HCT116 (cell line): ENCODE measurements around the gene PYDC2. TPM values are rescaled to one million over a fixed set of nuclear protein-coding genes. Genes with fewer than 3 reads are reported as not detected.

Source experiments
- ATAC-seq: fragments of 200-7000 bp; cut with Tn5 transposase; 2 replicates; pipeline ENCODE4 v1.9.1; 2020; ENCODE audit warnings: mild to moderate bottlenecking, moderate library complexity
- BruUV-seq: library from RNA; stranded (reverse); fragments of 400-500 nt; replicated peaks from 2 replicates; lab custom pipeline; 2021; lab: Mats Ljungman, UMichigan
- CTCF ChIA-PET: fragments of 300-600 bp; sonication (Branson Sonifier 250); formaldehyde crosslinking; loops from one replicate; lab custom pipeline; 2021; ENCODE audit warnings: antibody characterized with exemption; lab: Charles Lee
- POLR2A ChIA-PET: fragments of 300-600, 350-600 bp; sonication (Branson Sonifier 250); formaldehyde crosslinking; loops from one replicate; lab custom pipeline; 2021; ENCODE audit warnings: antibody characterized with exemption; lab: Charles Lee
- RAD21 ChIA-PET, 2 experiments: fragments of 300-600 bp; sonication (Branson Sonifier 250); formaldehyde crosslinking; loops; one replicate each; lab custom pipeline; 2023; ENCODE audit warnings: low total read pairs in 2 of 2; ENCODE audit not compliant: uncharacterized antibody in 2 of 2, unreplicated experiment in 2 of 2, low non-redundant PET in 1 of 2; lab: Charles Lee
- DNase-seq: peaks from one replicate; pipeline ENCODE4 v3.0.0-alpha.2; 2010; ENCODE audit warnings: low read depth, low spot score
- H2AFZ ChIP-seq: fragments of 200-600 bp; shearing (Covaris generic), sonication (generic); 2 replicates; pipeline ENCODE4 v1.6.1; 2017; ENCODE audit warnings: low read depth, mixed run types, mixed read lengths, antibody characterized with exemption, low read length; ENCODE audit not compliant: poor library complexity, severe bottlenecking
- H3K27ac ChIP-seq: 2 replicates; pipeline ENCODE4 v1.5.1; 2012; ENCODE audit warnings: low read depth, low read length
- H3K27me3 ChIP-seq: fragments of 200-600 bp; sonication (generic); 2 replicates; pipeline ENCODE4 v1.6.1; 2016; ENCODE audit warnings: mixed run types, low read length, mixed read lengths; ENCODE audit not compliant: insufficient read depth
- H3K36me3 ChIP-seq, 2 experiments: fragments of 200-500 bp in 1 of 2; fragments of 200-600 bp in 1 of 2; sonication (Bioruptor generic) in 1 of 2; sonication (generic) in 1 of 2; 2 replicates each; pipeline versions ENCODE4 v1.5.1 to v1.6.1; 2014 to 2016; ENCODE audit warnings: low read length in 2 of 2, inconsistent platforms in 1 of 2, mixed read lengths in 1 of 2, mixed run types in 1 of 2; ENCODE audit not compliant: insufficient read depth in 2 of 2, control insufficient read depth in 1 of 2
- H3K4me1 ChIP-seq, 2 experiments: fragments of 200-600 bp in 1 of 2; sonication (generic) in 1 of 2; 2 replicates each; pipeline versions ENCODE4 v1.5.1 to v1.6.1; 2012 to 2017; ENCODE audit warnings: low read length in 2 of 2, inconsistent platforms in 1 of 2, mild to moderate bottlenecking in 1 of 2, mixed read lengths in 1 of 2, mixed run types in 1 of 2, moderate library complexity in 1 of 2; ENCODE audit not compliant: insufficient read depth in 2 of 2, control insufficient read depth in 1 of 2
- H3K4me2 ChIP-seq: fragments of 200-600 bp; sonication (generic); 2 replicates; pipeline ENCODE4 v1.6.1; 2017; ENCODE audit warnings: mixed run types, low read length, mixed read lengths
- H3K4me3 ChIP-seq, 2 experiments: fragments of 200-600 bp in 1 of 2; sonication (generic) in 1 of 2; replicated peaks in 1 of 2; 2 replicates each; pipeline ENCODE4 v1.5.1; 2011 to 2016; ENCODE audit warnings: low read length in 2 of 2, control low read depth in 1 of 2, low read depth in 1 of 2, mild to moderate bottlenecking in 1 of 2, mixed read lengths in 1 of 2, mixed run types in 1 of 2
- H3K79me2 ChIP-seq: fragments of 200-600 bp; sonication (generic); 2 replicates; pipeline ENCODE4 v1.6.1; 2017; ENCODE audit warnings: mild to moderate bottlenecking, mixed run types, low read length, moderate library complexity, mixed read lengths; ENCODE audit not compliant: insufficient read depth
- H3K9ac ChIP-seq: fragments of 200-600 bp; sonication (generic); 2 replicates; pipeline ENCODE4 v1.6.1; 2016; ENCODE audit warnings: low read length, mixed read lengths
- H3K9me2 ChIP-seq: fragments of 200-600 bp; sonication (generic), shearing (Covaris generic); 2 replicates; pipeline ENCODE4 v1.6.1; 2017; ENCODE audit warnings: mixed run types, mild to moderate bottlenecking, moderate library complexity; ENCODE audit not compliant: insufficient read depth
- H3K9me3 ChIP-seq, 2 experiments: fragments of 200-500 bp in 1 of 2; fragments of 200-600 bp in 1 of 2; sonication (Bioruptor generic) in 1 of 2; sonication (generic) in 1 of 2; 2 replicates each; pipeline ENCODE4 v1.6.1; 2014 to 2017; ENCODE audit warnings: low read length in 2 of 2, mixed read lengths in 2 of 2, inconsistent platforms in 1 of 2, low read depth in 1 of 2, mild to moderate bottlenecking in 1 of 2, mixed run types in 1 of 2, moderate library complexity in 1 of 2; ENCODE audit not compliant: control insufficient read depth in 1 of 2, insufficient read depth in 1 of 2
- H4K20me1 ChIP-seq: fragments of 200-600 bp; sonication (generic), shearing (Covaris generic); 2 replicates; pipeline ENCODE4 v1.6.1; 2017; ENCODE audit warnings: mixed run types, mild to moderate bottlenecking, moderate library complexity; ENCODE audit not compliant: insufficient read depth
- CEBPB ChIP-seq: IDR thresholded peaks from 2 replicates; pipeline ENCODE4 v1.6.1; 2012; ENCODE audit warnings: low read depth
- FOSL1 ChIP-seq: IDR thresholded peaks from 2 replicates; pipeline ENCODE4 v1.6.1; 2012; ENCODE audit warnings: low read depth
- JUND ChIP-seq: IDR thresholded peaks from 2 replicates; pipeline ENCODE4 v1.6.1; 2012
- POLR2A ChIP-seq: IDR thresholded peaks from 2 replicates; pipeline ENCODE4 v1.7.0; 2011; ENCODE audit warnings: borderline replicate concordance; ENCODE audit not compliant: insufficient read depth, insufficient read length; ENCODE audit errors: extremely low read depth
- RAD21 ChIP-seq: IDR thresholded peaks from 2 replicates; pipeline ENCODE4 v1.6.1; 2012; ENCODE audit warnings: low read depth, mild to moderate bottlenecking
- SIN3A ChIP-seq: IDR thresholded peaks from 2 replicates; pipeline ENCODE4 v1.6.1; 2012; ENCODE audit warnings: low read depth
- SP1 ChIP-seq: IDR thresholded peaks from 2 replicates; pipeline ENCODE4 v1.6.1; 2012; ENCODE audit warnings: low read depth
- SRF ChIP-seq: IDR thresholded peaks from 2 replicates; pipeline ENCODE4 v1.6.1; 2012; ENCODE audit warnings: low read depth
- TCF7L2 ChIP-seq: IDR thresholded peaks from 2 replicates; pipeline ENCODE4 v1.7.0; 2011; ENCODE audit warnings: borderline replicate concordance, inconsistent platforms; ENCODE audit not compliant: insufficient read depth, insufficient read length; ENCODE audit errors: extremely low read depth
- YY1 ChIP-seq: IDR thresholded peaks from 2 replicates; pipeline ENCODE4 v1.6.1; 2011; ENCODE audit warnings: low read length, low read depth, moderate library complexity, mild to moderate bottlenecking; ENCODE audit not compliant: insufficient replicate concordance; ENCODE audit errors: extremely low read depth
- ZFX ChIP-seq: fragments of 450-650 bp; IDR thresholded peaks from 2 replicates; pipeline ENCODE4 v1.6.1; 2017
- intact Hi-C: fragments of 100-400 bp; cut with micrococcal nuclease; formaldehyde crosslinking; loops from 2 replicates; pipeline ENCODE4 v1.10.0; 2022
- total RNA-seq: library from RNA; stranded (reverse); gene quantifications from one replicate; pipeline ENCODE4 v1.2.1, GENCODE V29; 2021; ENCODE audit not compliant: unreplicated experiment
- TF ChIP-seq, protein P1 (sequence below): IDR thresholded peaks from 2 replicates; pipeline ENCODE4 v1.6.1; 2012; ENCODE audit warnings: low read depth
- TF ChIP-seq, protein P2 (sequence below): IDR thresholded peaks from 2 replicates; pipeline ENCODE4 v1.6.1; 2012
- TF ChIP-seq, protein P3 (sequence below): IDR thresholded peaks from 2 replicates; pipeline ENCODE4 v1.6.1; 2011; ENCODE audit warnings: mild to moderate bottlenecking, low read length, moderate library complexity; ENCODE audit not compliant: insufficient replicate concordance; ENCODE audit errors: extremely low read depth
- TF ChIP-seq, protein P4 (sequence below), 3 experiments: fragments of 200-600 bp in 1 of 3; sonication (generic) in 1 of 3; IDR thresholded peaks in 2 of 3; conservative IDR thresholded peaks in 1 of 3; 2 replicates each; pipeline ENCODE4 v1.5.1; 2012 to 2017; ENCODE audit warnings: low read depth in 2 of 3, low read length in 2 of 3, antibody characterized with exemption in 1 of 3, borderline replicate concordance in 1 of 3, control low read depth in 1 of 3, mild to moderate bottlenecking in 1 of 3, mixed read lengths in 1 of 3, mixed run types in 1 of 3, moderate library complexity in 1 of 3; ENCODE audit not compliant: insufficient read depth in 1 of 3

PYDC2 gene
- total RNA-seq, 1 experiment from 2014 or later = not detected

DNA sequence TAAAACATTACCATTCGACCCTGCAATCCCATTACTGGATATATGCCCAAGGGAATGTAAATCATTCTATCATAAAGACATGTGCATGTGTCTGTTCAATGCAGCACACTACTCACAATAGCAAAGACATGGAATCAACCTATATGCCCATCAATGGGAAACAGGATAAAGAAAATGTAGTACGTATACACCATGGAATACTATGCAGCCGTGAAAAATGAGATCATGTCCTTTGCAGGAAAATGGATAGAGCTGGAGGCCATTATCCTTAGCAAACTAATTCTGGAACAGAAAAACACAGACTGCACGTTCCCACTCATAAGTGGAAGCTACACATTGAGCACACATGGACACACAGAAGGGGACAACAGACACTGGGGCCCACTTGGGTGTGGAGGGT, 20.4 kb upstream of the PYDC2 start:
- no peaks in the 10 kb centered on the region for H3K4me1 ChIP-seq
- H3K27ac ChIP-seq = no peak overlapping the region
- H3K4me3 ChIP-seq = no peak overlapping the region
- ATAC-seq (no peak), DNase-seq (no peak)
- H3K79me2 ChIP-seq = no peaks in the 10 kb centered on the region
- ChIA-PET CTCF (no interaction called here), RAD21 (no interaction called here), POLR2A (no interaction called here)
- no peak overlapping the region for H3K9ac ChIP-seq
- no peaks in the 10 kb centered on the region for H3K27me3 ChIP-seq
- no peaks in the 10 kb centered on the region for H3K36me3 ChIP-seq
- intact Hi-C loops = no loop called here
- H4K20me1 ChIP-seq = no peaks in the 10 kb centered on the region
- no peak for TF ChIP-seq SP1
- TF ChIP-seq POLR2A = no peak
- TF ChIP-seq, protein P1, sequence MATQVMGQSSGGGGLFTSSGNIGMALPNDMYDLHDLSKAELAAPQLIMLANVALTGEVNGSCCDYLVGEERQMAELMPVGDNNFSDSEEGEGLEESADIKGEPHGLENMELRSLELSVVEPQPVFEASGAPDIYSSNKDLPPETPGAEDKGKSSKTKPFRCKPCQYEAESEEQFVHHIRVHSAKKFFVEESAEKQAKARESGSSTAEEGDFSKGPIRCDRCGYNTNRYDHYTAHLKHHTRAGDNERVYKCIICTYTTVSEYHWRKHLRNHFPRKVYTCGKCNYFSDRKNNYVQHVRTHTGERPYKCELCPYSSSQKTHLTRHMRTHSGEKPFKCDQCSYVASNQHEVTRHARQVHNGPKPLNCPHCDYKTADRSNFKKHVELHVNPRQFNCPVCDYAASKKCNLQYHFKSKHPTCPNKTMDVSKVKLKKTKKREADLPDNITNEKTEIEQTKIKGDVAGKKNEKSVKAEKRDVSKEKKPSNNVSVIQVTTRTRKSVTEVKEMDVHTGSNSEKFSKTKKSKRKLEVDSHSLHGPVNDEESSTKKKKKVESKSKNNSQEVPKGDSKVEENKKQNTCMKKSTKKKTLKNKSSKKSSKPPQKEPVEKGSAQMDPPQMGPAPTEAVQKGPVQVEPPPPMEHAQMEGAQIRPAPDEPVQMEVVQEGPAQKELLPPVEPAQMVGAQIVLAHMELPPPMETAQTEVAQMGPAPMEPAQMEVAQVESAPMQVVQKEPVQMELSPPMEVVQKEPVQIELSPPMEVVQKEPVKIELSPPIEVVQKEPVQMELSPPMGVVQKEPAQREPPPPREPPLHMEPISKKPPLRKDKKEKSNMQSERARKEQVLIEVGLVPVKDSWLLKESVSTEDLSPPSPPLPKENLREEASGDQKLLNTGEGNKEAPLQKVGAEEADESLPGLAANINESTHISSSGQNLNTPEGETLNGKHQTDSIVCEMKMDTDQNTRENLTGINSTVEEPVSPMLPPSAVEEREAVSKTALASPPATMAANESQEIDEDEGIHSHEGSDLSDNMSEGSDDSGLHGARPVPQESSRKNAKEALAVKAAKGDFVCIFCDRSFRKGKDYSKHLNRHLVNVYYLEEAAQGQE = no peak
- no peak for TF ChIP-seq ZFX
- no peak for TF ChIP-seq TCF7L2
- TF ChIP-seq SIN3A = no peak
- TF ChIP-seq, protein P2, sequence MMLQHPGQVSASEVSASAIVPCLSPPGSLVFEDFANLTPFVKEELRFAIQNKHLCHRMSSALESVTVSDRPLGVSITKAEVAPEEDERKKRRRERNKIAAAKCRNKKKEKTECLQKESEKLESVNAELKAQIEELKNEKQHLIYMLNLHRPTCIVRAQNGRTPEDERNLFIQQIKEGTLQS = no peak
- TF ChIP-seq FOSL1 = no peak
- no peak for TF ChIP-seq SRF
- no peak for TF ChIP-seq RAD21
- no peak for TF ChIP-seq YY1
- TF ChIP-seq CEBPB = no peak
- no peak for TF ChIP-seq JUND
- TF ChIP-seq, protein P3, sequence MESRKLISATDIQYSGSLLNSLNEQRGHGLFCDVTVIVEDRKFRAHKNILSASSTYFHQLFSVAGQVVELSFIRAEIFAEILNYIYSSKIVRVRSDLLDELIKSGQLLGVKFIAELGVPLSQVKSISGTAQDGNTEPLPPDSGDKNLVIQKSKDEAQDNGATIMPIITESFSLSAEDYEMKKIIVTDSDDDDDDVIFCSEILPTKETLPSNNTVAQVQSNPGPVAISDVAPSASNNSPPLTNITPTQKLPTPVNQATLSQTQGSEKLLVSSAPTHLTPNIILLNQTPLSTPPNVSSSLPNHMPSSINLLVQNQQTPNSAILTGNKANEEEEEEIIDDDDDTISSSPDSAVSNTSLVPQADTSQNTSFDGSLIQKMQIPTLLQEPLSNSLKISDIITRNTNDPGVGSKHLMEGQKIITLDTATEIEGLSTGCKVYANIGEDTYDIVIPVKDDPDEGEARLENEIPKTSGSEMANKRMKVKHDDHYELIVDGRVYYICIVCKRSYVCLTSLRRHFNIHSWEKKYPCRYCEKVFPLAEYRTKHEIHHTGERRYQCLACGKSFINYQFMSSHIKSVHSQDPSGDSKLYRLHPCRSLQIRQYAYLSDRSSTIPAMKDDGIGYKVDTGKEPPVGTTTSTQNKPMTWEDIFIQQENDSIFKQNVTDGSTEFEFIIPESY = no peak
- TF ChIP-seq, protein P4, sequence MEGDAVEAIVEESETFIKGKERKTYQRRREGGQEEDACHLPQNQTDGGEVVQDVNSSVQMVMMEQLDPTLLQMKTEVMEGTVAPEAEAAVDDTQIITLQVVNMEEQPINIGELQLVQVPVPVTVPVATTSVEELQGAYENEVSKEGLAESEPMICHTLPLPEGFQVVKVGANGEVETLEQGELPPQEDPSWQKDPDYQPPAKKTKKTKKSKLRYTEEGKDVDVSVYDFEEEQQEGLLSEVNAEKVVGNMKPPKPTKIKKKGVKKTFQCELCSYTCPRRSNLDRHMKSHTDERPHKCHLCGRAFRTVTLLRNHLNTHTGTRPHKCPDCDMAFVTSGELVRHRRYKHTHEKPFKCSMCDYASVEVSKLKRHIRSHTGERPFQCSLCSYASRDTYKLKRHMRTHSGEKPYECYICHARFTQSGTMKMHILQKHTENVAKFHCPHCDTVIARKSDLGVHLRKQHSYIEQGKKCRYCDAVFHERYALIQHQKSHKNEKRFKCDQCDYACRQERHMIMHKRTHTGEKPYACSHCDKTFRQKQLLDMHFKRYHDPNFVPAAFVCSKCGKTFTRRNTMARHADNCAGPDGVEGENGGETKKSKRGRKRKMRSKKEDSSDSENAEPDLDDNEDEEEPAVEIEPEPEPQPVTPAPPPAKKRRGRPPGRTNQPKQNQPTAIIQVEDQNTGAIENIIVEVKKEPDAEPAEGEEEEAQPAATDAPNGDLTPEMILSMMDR (IDR thresholded peaks at IDR 0.05 in 2 of 3, conservative IDR thresholded peaks at IDR 0.05 in 1 of 3; ENCODE audit: borderline replicate concordance in 1 of 3, insufficient read depth in 1 of 3, low read depth in 2 of 3, low read length in 2 of 3) = no peak
- H3K4me2 ChIP-seq = no peak overlapping the region
- H2AFZ ChIP-seq = no peak overlapping the region
- H3K9me3 ChIP-seq = no peaks in the 10 kb centered on the region
- no TSS peak for BruUV-seq
- no peaks in the 10 kb centered on the region for H3K9me2 ChIP-seq
